Psoas muscle (tissue), 8 donors: ENCODE results near the gene SCAMP5. TPM values are rescaled to one million over a fixed set of nuclear protein-coding genes. Genes with fewer than 3 reads are reported as not detected.

Source experiments
- ATAC-seq, 4 donors: fragments of 200-7000 bp; cut with Tn5 transposase; one replicate each; pipeline ENCODE4 v1.9.1; 2020; ENCODE audit warnings: moderate library complexity in 3 of 4, mild to moderate bottlenecking in 2 of 4
- DNase-seq, 2 donors: peaks; one replicate each; pipeline ENCODE4 v3.0.0-alpha.2; 2020
- H3K27ac ChIP-seq: fragments of 200-600 bp; one replicate; pipeline ENCODE4 v1.8.0; 2022
- H3K27me3 ChIP-seq, 3 donors: fragments of 200-600 bp in 1 of 3; one replicate each; pipeline versions ENCODE4 v1.6.1 to v1.8.0; 2013 to 2022; ENCODE audit warnings: low read length in 2 of 3, mild to moderate bottlenecking in 2 of 3, moderate library complexity in 1 of 3; ENCODE audit not compliant: insufficient read depth in 3 of 3
- H3K36me3 ChIP-seq, 2 donors: fragments of 200-600 bp in 1 of 2; one replicate each; pipeline versions ENCODE4 v1.6.1 to v1.8.0; 2013 to 2022; ENCODE audit warnings: low read depth in 1 of 2, mild to moderate bottlenecking in 1 of 2, moderate library complexity in 1 of 2; ENCODE audit not compliant: insufficient read depth in 1 of 2
- H3K4me1 ChIP-seq: fragments of 200-600 bp; one replicate; pipeline ENCODE4 v1.8.0; 2022
- H3K4me3 ChIP-seq: fragments of 200-600 bp; one replicate; pipeline ENCODE4 v1.8.0; 2022; ENCODE audit warnings: mild to moderate bottlenecking
- H3K9me3 ChIP-seq: fragments of 200-600 bp; one replicate; pipeline ENCODE4 v1.8.0; 2022
- WGBS, 3 donors: extraction: QIAGEN DNeasy Blood & Tissue Kit; methylation state at CpG; one replicate each; pipeline versions ENCODE4 v1.1.6 to v1.1.7; 2013; 5-methylcytosine and 5-hydroxymethylcytosine counted together
- intact Hi-C, 2 donors: fragments of 100-400 bp; cut with DNase I; formaldehyde crosslinking; loops; one replicate each; pipeline versions ENCODE4 v1.11.0 to v1.14.2; 2022
- polyA plus RNA-seq, 3 donors: library from polyadenylated mRNA; stranded (reverse); fragments of 200-250 nt; gene quantifications; one replicate each; pipeline ENCODE4 v1.2.3, GENCODE V29; 2013
- total RNA-seq, 4 donors: library from RNA; stranded (reverse); fragmentation: NEBNext Ultra II Directional in 2 of 4; extraction: Animal tissue kit (Norgen Biotek cat#: 25700) in 2 of 4; gene quantifications; one replicate each; pipeline versions ENCODE4 v1.2.1 to v1.2.4, GENCODE V29; 2021 to 2023
- TF ChIP-seq, protein P1 (sequence below): fragments of 200-600 bp; IDR thresholded peaks from one replicate; pipeline ENCODE4 v1.8.0; 2022; ENCODE audit warnings: antibody characterized with exemption
- donor health status: healthy with polysubstance abuse.
- donor health status: DM: no; HTN: no; CAD: no; lungs with moderate emphysema.
- donor health status: Bipolar disorder and iron deficiency.
- donor health status: healthy.
- donor health status: DM: yes; HTN: yes; CAD: no.
- donor health status: DM: no; HTN: no; CAD: no.
- donor health status: DM: no; HTN: no; CAD: no.
- donor health status: DM: yes; HTN: yes; CAD: no.

Gene SCAMP5
- total and polyA plus RNA-seq, 7 donors, result 0.03 to 6.3 (median 0.60) TPM; not detected in 1

DNA sequence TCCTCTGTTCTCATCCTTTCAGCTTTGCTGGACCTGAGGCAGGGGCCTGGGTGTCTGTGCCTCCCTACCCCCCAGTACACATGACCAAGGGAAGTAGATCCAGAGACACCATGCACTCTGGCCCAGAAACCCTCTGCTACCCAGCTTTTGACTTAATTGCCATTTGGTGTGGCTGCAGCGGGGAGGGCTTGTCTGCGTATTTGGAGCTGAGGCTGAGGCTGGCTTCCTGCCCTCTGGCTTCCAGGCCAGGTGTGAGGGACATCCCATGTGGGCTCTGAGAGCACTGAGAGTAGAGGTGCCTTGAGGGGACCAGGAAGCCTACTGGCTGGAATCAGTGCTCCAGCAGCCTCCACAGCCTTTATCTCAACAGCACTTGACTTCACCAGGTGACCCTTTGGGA is 54.9 kb downstream of the SCAMP5 start:
- H3K27me3 ChIP-seq, result no peaks in the 10 kb centered on the region
- intact Hi-C loops, result no loop called here
- H3K9me3 ChIP-seq, result no peaks in the 10 kb centered on the region
- TF ChIP-seq, protein P1, sequence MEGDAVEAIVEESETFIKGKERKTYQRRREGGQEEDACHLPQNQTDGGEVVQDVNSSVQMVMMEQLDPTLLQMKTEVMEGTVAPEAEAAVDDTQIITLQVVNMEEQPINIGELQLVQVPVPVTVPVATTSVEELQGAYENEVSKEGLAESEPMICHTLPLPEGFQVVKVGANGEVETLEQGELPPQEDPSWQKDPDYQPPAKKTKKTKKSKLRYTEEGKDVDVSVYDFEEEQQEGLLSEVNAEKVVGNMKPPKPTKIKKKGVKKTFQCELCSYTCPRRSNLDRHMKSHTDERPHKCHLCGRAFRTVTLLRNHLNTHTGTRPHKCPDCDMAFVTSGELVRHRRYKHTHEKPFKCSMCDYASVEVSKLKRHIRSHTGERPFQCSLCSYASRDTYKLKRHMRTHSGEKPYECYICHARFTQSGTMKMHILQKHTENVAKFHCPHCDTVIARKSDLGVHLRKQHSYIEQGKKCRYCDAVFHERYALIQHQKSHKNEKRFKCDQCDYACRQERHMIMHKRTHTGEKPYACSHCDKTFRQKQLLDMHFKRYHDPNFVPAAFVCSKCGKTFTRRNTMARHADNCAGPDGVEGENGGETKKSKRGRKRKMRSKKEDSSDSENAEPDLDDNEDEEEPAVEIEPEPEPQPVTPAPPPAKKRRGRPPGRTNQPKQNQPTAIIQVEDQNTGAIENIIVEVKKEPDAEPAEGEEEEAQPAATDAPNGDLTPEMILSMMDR, result no peak
- no peak overlapping the region for H3K4me3 ChIP-seq
- ATAC-seq (no peak), DNase-seq (no peak)
- H3K4me1 ChIP-seq, result peaks cover 35% of the 10 kb centered on the region
- no peak overlapping the region for H3K27ac ChIP-seq
- 77 to 80% (median 78%) methylated on average over 2 of the region's 2 CpGs for WGBS, 3 donors
- H3K36me3 ChIP-seq, result no peaks in the 10 kb centered on the region

DNA sequence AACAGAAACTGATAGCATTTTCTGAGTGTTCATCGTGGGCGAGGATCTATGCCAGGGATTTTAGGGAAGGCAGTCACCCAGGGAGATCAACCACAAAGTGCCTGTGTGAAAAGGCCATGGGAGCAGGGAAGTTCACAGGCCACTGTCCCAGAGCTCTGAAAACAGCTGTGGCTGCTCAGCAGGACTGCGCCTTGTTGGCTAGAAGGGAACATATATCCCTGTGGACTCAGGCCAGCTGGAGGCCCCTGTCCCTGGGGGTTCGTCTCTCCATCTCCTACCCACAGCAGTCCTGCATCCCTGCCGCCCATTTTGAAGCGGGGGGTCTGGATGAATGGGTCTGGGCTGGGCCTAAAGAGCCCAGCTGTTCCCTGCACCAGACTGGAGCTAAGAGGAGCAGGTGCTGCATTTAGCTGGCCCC is 55.8 kb downstream of the SCAMP5 start:
- DNase-seq (peak in 1 of 2 donors; percentile 53), ATAC-seq (no peak)
- 62 to 76% (median 75%) methylated on average over 6 of the region's 6 CpGs for WGBS, 3 donors
- TF ChIP-seq, protein P1, result no peak
- H3K27me3 ChIP-seq, result no peaks in the 10 kb centered on the region
- intact Hi-C loops, result no loop called here
- no peaks in the 10 kb centered on the region for H3K36me3 ChIP-seq
- H3K4me3 ChIP-seq, result no peak overlapping the region
- H3K4me1 ChIP-seq, result peaks cover 35% of the 10 kb centered on the region
- H3K27ac ChIP-seq, result no peak overlapping the region
- H3K9me3 ChIP-seq, result no peaks in the 10 kb centered on the region

DNA sequence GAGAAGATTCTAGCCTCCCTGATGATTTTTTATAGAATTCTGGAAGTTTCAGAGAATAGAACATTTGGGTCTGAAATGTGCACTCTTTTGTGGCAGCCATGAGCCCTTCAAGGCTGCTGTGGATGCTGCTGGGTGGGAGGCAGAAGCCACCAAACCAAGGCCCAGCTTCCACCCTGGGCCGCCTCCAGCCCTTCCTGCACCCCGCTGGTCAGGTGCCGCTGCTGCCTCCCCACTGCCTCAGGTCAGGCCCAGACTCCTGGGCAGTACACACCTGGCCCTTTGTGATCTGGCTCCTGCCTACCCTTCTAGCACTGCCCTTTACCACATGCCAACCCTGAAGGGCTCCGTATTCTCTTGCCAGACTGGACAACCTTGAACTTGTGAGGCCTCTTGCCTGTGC is 56.3 kb downstream of the SCAMP5 start:
- no peak for DNase-seq
- WGBS, 3 donors, result 81 to 87% (median 84%) methylated on average over 4 of the region's 4 CpGs
- TF ChIP-seq, protein P1, result no peak
- ATAC-seq, result no peak
- intact Hi-C loops, result no loop called here
- no peaks in the 10 kb centered on the region for H3K9me3 ChIP-seq
- H3K27me3 ChIP-seq, result no peaks in the 10 kb centered on the region
- H3K36me3 ChIP-seq, result no peaks in the 10 kb centered on the region
- H3K4me1 ChIP-seq, result peaks cover 32% of the 10 kb centered on the region
- H3K4me3 ChIP-seq, result no peak overlapping the region
- H3K27ac ChIP-seq, result no peak overlapping the region

DNA sequence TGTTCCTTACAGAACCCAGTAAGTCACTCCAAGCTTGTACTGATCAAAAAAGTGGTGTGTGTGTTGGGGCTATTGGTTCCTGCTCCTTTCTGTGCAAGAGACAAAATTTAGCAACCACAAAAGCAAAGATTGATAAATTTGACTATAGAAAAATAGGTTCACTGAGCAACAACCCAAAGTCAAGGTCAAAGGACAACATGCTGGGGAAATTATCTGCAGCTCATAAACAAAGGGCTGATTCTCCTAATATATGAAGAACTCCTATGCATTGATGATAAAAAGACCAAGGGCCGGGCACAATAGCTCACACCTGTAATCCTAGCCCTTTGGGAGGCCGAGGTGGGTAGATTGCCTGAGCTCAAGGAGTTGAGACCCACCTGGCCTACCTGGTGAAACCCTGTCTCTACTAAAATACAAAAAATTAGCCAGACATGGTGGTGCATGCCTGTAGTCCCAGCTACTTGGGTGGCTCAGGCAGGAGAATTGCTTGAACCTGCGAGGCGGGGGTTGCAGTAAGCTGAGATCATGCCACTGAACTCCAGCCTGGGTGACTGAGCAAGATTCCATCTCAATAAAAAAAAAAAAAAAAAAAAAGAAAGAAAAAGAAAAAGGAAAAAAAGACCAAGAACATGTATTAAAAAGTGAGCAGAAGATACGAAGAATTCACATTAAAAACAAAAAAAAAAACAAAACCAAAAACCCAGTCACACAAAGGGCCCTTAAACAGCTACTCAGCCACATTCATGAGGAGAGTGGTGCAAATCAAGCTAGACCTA is 57.8 kb downstream of the SCAMP5 start:
- no peaks in the 10 kb centered on the region for H3K27me3 ChIP-seq
- ATAC-seq, result no peak
- intact Hi-C loops, result no loop called here
- H3K27ac ChIP-seq, result no peak overlapping the region
- peaks cover 19% of the 10 kb centered on the region for H3K4me1 ChIP-seq
- H3K9me3 ChIP-seq, result no peaks in the 10 kb centered on the region
- WGBS, 3 donors, result 96 to 98% (median 97%) methylated on average over 5 of the region's 5 CpGs
- no peak overlapping the region for H3K4me3 ChIP-seq
- no peaks in the 10 kb centered on the region for H3K36me3 ChIP-seq
- no peak for DNase-seq
- TF ChIP-seq, protein P1, result no peak

DNA sequence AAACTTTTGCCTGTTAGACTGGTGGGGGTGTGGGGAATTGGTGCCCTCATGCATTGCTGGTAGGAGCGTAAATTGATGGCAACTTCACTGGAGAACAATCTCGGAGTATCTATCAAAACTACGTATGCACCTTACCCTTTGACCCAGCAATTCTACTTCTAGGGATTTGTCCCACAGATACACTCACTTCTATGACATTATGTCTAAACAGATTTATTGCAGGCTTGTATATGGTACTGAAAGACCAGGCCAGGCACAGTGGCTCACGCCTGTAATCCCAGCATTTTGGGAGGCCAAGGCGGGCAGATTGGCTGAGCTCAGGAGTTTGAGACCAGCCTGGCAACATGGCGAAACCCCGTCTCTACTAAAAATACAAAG is 58.4 kb downstream of the SCAMP5 start:
- Histone ChIP-seq H3K27ac (no peak overlapping the region), H3K36me3 (no peaks in the 10 kb centered on the region), H3K9me3 (no peaks in the 10 kb centered on the region), H3K4me3 (no peak overlapping the region), H3K4me1 (peaks cover 14% of the 10 kb centered on the region), H3K27me3 (no peaks in the 10 kb centered on the region)
- ATAC-seq (no peak), DNase-seq (no peak)
- 97 to 98% (median 97%) methylated on average over 7 of the region's 7 CpGs for WGBS, 3 donors
- intact Hi-C loops, result no loop called here
- TF ChIP-seq, protein P1, result no peak
